NCI-H69 (cell line): ENCODE measurements around the gene SH2D4B.
"Not testable (repeated sequence)": the region's sequence is repeated elsewhere in the genome, so short reads cannot be mapped to it uniquely, and the experiment has no call there.

Experiments
- DNase-seq: peaks from one replicate; lab custom pipeline; 2025; lab: John Stamatoyannopoulos, UW

SH2D4B gene

DNA sequence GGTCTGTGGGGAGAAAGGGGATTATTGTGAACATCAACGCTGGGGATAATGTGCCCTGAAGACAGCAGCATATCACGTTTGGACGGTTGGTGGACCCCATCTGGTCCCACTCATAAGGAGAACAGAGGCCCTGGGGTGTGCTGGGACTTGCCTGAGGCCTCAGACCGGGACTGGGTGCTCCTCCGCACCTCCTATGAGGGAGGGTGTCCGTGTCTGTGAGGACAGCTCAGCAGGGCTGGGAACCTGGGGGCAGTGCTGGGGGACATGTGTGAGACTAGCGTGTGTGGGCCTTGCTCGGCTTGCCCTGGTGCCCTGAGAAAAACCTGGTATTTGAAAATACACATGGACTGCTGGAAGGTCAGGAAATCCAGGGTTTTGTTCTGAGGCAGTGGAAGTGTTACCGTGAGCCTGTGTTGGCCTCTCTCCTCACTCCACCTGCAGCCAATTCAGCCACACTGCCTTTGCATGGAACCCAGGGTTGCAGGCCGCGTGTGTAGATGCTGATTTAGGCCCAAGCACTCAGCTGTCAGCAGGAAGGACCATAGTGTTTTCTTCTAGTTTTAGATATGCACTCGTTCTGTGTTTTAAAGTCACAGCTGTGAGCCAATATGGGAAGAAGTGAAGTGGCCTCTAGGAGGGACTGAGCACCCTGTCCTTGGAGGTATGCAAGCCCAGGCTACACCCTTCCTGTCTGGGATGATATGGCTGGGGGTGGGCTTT lies 13.4 kb upstream of the SH2D4B start:
- DNase-seq: no peak

GRCh38 chr10:80526218-80526617 lies 11.5 kb upstream of the SH2D4B start:
- no peak for DNase-seq

DNA sequence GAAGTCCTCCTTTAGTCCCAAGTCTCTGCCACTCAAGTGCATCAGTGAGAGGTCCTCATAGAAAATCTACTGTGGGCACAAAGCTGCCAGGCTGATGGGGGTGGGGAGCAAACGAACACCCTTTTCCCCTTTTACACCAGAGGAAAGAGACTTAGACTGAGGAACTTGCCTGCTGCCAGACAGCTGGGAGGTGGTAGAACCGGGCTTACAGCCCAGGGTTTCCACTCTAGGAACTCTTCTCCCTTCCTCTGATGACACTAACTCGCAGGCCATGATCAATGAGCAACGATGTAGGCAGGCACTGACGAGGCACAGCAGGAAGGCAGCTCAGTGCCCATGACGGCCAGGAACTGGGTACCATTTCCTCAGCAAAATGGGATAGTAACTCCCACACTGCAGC lies 11.0 kb upstream of the SH2D4B start:
- no peak for DNase-seq

DNA sequence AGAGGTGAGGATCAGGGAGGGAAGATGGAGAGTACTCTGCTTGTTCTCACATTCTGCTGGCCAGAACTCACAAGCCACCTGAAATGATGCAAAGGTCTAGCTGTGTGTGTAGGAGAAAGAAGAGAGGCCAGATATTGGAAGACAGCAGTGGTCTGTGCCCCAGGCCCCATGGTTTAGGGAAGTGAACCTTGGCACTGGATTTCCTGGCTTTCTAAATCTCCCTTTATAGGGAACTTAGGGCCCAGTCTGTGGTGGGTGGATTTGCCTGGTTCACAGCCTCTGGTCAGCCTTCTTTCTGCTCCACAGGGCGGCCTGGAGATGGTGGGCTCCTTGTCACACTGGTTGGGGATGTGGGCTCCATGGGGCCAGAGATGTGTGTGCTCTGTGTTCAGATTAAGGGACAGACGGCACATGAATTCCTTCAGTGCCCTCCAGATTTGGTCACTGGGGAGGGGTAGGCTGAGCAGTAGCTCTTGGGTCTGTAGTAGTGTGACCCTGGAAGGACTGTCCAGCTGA lies 9.5 kb upstream of the SH2D4B start:
- no peak for DNase-seq

GRCh38 chr10:80528901-80529300 lies 8.8 kb upstream of the SH2D4B start:
- no peak for DNase-seq

DNA sequence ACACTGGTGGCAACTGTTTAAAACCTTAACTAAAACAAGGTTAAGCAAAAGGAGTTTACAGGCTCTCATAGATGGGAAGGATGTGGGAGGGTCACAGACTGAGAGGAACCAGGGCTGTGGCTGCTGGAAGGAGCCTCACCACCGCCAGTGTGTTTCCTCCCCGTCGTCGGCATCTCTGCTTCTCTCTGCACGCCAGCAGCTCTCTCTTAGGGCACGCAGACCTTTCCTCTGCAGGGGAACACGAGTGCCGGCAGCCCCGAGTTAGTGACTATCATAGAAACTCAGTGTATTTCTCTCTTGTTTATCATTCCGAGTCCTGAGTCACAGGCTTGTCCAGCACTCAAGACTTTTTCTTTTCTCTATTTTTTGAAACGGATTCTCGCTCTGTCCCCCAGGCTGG lies 8.1 kb upstream of the SH2D4B start:
- DNase-seq: no peak

GRCh38 chr10:80530251-80530650 lies 7.5 kb upstream of the SH2D4B start:
- peak; percentile 40 for DNase-seq

DNA sequence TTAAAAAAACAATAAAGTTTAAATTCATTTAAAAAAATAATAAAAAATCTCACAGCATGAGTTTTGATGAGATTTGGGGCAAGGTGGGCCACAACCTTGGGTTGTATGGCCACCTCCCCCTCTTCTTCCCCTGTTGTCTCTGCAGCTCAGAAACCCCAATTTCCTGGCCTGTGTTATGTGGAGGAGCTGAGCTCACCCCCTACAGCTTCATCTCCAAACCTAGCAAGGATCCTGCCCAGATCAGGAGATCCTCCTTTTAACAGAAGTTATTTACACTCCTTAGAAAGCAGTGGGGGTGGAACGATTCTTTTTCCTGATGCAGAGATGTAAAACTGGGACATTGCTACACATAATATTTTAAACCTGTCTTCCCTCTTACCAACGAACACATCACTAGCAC lies 6.9 kb upstream of the SH2D4B start:
- no peak for DNase-seq

DNA sequence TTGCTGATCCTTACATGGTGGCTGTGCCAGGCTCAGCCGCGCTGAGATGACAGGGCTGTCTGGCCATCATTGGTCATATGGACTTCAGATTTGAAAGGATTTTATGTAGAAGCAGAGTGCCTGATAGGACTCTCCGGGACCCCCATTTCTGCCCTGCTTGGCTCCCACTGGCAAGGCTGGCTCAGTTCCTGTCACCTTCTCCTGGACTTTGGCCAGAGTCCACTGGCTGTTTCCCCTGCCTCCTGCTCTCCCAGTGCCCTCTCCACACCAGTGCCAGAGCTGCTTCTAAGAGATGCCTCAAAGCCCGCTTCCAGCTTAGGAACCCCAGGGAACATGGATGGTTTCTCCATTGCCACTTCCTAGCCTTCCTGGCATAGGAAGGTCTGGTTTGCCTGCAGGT lies 5.1 kb upstream of the SH2D4B start:
- DNase-seq: no peak

DNA sequence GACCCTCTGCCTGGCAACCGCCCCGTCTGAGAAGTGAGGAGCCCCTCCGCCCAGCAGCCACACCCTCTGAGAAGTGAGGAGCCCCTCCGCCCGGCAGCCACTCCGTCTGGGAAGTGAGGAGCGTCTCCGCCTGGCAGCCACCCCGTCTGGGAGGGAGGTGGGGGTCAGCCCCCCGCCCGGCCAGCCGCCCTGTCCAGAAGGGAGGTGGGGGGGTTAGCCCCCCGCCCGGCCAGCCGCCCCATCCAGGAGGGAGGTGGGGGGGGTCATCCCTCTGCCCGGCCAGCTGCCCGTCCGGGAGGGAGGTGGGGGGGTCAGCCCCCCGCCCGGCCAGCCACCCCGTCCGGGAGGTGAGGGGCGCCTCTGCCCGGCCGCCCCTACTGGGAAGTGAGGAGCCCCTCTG lies 3.6 kb upstream of the SH2D4B start:
- DNase-seq: not testable (repeated sequence)

DNA sequence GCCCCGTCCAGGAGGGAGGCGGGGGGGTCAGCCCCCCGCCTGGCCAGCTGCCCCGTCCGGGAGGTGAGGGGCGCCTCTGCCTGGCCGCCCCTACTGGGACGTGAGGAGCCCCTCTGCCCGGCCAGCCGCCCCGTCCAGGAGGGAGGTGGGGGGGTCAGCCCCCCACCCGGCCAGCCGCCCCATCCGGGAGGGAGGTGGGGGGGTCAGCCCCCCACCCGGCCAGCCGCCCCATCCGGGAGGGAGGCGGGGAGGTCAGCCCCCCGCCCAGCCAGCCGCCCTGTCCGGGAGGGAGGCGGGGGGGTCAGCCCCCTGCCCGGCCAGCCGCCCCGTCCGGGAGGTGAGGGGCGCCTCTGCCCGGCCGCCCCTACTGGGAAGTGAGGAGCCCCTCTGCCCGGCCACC lies 3.1 kb upstream of the SH2D4B start:
- DNase-seq: not testable (repeated sequence)

DNA sequence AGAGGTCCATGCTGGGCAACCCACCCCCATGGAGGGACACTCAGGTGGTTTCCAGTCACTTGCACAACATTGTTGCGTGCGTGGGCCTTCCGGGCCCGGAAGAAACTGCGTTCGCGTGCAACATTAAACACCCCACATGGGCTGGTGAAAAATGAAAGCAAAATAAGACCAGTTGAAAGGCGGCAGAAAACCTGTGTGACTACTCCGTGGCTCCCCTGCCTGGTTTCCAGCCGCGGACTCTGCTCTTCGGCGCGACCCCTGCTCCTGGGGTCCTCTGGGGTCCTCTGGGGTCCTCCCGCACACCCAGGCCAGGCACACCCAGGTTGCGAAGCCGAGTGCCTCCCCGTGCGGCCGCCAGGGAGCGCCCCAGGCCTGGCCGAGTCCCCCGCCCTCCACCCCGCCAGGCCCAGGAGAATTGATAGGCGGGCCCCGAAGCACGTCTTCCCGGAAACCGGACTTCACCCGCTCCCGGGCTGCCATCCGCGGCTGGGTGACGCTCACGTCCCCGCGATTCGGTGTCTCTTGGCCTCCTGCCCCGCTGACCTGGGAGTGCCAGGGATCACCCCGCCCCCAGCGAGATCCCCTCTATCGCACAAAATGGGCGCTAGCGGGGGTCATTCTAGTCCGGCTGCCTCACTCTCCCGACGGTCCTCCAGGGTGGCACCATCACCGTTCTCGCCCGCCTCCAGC lies 1.9 kb upstream of the SH2D4B start:
- peak; percentile 75 for DNase-seq

- DNase-seq: no peak
Observed at GRCh38 chr10:80536361-80536835, 1.3 kb upstream of the SH2D4B start.

GRCh38 chr10:80537086-80537735 lies 491 bp upstream of the SH2D4B start:
- DNase-seq: no peak

- DNase-seq: no peak
Observed at GRCh38 chr10:80538481-80539185, 931 bp downstream of the SH2D4B start.

DNA sequence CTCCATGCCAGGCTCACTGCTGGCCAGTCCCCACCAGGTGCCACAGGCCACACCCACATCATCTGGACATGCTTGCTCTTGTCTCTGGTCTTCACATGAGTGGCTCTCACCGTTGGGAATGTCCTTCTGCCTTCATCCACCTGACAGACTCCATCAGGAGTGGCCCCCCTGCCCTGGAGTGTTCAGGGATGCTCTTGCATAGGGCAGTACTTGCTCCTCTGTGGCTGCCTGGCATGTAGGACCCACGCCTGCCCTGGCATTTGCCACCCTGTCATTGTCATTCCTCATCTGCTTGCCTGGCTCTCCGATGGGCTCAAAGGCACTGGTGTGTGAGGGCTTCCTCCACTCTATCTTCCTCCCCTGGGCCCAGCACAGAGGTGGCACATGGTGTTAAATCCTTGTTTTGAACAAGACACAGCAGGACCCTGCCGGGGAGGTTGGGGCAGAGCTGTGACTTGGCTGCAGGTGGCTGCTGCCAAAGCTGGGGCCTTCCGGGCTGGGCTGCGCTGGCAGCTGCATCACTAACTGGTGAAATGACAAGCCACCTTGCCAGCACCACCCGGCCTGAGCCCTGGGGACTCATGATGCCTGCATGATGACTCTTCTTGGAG lies 1.8 kb downstream of the SH2D4B start:
- peak; percentile 3 for DNase-seq

GRCh38 chr10:80540136-80540535 lies 2.4 kb downstream of the SH2D4B start:
- no peak for DNase-seq

DNA sequence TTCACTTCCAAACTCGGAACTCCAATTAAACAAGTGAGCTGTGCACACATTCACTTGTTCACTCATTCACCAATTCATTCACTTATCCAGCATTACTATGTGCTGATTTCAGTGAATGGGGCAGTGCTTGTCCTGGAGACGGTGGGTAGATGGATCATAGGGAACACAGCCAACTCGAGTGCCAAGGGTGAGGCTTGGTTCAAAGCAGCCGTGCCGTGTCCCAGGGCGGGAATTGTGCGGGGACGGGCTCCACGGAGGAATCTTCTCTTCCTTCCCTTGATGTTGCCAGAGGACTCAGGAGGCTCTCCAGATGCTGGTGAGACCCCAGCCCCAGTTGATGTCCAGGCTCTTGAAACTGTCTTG lies 2.9 kb downstream of the SH2D4B start:
- DNase-seq: no peak

GRCh38 chr10:80540981-80541750 lies 3.5 kb downstream of the SH2D4B start:
- no peak for DNase-seq

- no peak for DNase-seq
Observed at GRCh38 chr10:80542053-80542452, 4.4 kb downstream of the SH2D4B start.

- no peak for DNase-seq
Observed at GRCh38 chr10:80542652-80543318, 5.1 kb downstream of the SH2D4B start.
